HG02852 (cell line): Measurements from ENCODE around the gene PITX2.

ENCODE experiments used
- ATAC-seq: cut with Tn5 transposase; IDR thresholded peaks from one replicate; pipeline ENCODE4 v1.9.1; 2021; ENCODE audit warnings: mild to moderate bottlenecking, moderate library complexity; ENCODE audit not compliant: unreplicated experiment

The PITX2 gene

DNA sequence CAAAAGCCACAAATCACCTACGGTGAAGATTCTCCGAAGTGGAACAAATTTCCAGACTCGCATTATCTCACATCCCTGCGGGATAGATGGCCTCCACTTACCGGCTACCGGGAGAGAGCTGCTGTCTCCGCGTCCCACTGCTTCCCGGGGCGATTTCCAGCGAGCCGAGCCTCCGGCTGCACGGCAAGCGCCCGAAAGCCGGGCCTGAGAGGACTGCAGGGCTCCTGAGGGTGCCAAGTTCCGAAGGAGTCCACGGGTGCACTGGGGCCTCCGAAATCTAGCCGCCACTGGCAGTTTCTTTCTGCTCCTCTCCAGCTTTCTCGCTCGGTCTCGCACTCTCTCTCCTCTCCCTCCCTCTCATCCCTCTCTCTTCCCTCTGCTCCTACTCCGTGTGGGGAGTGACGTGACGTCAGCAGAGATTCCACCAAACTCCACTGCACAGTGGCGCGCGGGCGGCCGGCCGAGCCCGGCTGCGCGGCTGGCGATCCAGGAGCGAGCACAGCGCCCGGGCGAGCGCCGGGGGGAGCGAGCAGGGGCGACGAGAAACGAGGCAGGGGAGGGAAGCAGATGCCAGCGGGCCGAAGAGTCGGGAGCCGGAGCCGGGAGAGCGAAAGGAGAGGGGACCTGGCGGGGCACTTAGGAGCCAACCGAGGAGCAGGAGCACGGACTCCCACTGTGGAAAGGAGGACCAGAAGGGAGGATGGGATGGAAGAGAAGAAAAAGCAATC lies 14.0 kb upstream of the PITX2 start:
- no peak for ATAC-seq

DNA sequence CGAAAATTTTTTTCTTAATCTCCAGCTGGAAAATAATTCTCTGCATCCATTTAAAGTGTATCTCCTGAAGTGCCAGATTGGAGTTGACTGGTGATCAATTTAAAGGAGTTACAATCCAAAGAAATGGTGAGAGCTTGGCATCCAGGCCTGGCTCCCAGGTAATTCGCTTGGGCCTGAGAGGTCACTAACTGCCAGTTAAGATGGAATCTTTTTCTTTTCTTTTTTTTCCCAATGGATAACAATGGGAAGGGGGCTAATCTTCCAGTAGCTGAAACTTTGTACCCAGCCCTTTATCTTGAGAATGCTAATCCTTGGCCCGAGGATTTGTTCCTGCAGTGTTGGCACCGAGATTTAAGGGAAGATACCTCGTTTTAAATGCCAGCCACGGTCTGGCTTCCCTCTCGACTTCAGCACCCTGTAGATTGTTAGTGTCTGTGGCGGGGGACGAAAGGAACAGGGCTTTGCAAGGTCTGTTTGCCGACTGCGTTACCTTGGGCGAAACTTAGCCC lies 13.3 kb upstream of the PITX2 start:
- no peak for ATAC-seq

DNA sequence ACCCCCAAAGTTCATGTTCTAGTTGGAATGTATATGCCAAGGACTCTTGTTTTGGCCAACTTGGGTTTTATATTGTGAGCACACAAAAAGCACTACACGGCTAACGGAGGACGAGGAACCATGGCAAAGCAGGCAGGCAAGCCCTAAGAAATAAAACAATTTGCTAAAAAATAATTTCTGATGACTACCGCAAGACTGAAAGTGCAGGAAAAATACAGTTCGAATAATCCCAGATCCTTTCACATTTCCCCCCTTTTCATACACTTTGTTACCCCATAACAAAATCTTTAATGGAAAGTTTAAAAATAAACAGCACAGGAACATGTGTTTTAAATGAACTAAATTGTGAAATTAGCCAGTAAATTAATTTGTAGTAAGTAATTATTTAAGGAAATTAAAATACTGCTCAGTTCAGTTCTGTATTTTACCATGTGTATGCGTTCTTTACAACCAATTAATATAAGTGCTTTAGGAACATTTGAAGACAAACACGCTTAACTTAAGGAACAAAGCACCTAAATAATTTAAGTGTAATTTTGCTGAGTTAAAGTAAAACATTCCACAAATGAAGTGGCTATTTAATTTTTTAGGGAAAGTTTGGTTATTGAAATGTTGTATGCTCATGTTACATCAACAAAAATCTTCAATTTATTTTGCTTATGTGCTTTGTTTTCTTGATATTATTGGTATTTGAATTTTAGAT lies 12.4 kb upstream of the PITX2 start:
- ATAC-seq, result no peak

DNA sequence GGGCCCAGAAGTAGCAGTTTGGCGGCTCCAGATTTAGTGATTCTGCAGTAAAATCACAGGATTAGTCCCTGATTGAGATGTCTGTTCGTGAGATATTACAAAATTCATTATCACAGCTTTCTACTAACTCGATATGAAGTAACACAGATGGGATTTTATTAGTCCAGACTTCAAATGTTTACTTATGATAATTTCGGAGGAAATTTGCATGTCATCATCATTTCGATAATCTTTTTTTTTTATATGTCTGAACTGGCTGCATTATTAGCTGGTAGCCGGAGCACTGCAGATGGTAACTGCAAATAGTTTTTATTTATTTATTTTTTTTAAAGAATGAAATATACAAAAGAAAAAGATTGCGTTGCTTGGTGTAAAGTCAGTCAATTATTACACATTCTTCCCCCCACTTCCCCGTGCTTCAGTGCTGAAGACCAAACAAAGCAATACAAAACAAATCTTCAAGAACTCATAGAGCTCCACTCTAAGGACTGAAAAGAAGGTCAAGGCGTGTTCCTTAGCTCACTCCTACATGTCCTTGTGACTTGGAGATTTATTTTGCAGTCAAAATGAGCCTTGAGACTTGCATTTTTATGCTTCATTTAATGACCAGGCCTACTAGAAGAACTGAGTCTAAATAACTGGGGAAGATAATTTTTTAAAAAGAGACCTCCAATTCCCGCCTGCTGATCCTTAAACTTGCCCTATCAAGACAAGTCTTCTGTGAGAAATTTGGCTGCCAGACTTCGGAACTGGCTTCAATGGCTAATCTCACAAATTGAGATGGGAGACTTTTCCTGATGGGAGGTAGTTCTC lies 11.7 kb upstream of the PITX2 start:
- ATAC-seq, result no peak

DNA sequence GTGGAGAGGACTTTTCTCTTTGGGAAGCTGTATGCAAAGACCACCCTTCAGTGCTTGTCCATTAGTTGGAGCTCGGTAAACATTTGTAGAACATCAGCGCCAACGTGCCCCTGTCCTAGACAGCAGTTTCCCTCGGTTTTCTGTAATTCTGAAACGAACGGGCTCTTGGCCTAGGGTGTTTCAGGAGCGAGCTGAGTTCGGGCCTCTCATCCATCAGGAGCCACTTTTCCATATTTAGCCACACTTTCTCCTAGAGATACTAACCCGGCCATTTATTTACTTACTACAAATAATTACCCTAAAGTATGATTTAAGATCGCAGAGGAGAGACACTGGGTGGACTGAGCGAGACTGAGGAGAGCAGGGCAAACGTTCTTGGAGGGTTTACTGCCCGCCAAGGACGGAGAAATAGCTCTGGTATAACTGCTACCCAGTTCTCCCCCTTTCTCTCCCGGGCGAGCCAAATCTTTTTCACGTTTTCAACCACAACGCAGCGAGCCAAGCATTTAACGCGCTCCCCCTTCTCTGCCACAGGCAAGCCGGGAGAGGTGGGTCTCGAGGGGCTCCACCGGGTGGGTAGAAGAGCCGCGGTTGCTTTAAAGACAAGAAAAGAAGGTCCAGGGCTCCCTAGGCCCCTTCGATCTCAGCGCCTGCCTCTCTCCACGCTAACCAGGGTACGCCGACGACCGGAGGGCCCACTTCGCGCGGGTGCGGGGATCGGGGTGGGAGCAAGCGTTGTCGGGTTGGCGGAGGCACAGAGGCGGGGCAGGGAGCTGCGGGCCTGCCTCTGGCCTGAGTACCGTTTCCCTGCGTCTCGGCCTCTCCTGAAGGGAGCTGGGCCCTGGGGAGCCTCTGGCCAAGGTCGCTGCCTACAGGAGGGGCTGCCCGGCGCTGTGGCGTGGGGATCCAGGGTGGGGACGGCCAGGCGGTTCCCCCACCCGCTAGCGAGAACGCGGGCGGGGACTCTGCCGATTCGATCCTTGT lies 10.8 kb upstream of the PITX2 start:
- no peak for ATAC-seq

DNA sequence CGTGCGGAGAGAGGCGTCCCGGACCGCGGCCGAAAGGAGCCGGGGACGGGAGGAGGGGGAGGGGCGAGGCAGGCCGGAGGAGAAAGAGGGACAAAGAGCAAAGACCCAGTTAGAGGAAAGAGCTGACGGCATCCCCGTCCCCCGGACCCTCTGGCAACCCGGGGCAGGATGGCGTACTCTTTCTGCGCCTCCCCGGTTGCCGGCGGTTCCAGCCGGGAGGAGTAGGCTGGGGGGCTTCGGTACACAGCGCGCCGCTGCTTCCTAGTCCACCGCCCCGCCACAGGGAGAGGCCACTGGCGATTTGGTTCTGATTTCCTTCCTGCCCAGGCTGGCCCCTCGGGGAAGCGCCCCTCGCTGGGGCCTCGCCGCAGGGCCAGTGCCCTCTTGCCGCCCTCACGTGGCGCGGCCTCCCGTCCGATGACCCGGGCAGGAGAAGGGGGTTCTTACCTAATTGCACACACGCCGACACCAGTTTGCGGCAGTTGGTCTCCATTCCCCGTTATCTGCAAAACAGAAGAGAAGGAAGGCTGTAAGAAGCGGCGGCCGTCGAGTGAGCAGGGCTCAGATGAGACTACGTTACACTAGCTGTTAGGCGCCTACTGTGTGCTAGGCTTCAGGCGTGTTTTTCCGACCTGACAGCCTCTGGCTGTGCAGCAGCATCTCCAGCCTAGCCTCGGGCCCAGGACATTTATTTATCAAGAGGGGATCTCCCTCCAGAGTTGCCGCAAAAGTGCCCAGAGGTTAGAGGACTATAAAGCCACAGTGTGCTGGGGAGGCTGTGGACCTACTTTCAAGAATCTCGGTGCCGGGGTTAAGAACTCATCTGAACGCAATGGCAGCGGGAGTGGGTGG lies 9.9 kb upstream of the PITX2 start:
- ATAC-seq, result no peak

DNA sequence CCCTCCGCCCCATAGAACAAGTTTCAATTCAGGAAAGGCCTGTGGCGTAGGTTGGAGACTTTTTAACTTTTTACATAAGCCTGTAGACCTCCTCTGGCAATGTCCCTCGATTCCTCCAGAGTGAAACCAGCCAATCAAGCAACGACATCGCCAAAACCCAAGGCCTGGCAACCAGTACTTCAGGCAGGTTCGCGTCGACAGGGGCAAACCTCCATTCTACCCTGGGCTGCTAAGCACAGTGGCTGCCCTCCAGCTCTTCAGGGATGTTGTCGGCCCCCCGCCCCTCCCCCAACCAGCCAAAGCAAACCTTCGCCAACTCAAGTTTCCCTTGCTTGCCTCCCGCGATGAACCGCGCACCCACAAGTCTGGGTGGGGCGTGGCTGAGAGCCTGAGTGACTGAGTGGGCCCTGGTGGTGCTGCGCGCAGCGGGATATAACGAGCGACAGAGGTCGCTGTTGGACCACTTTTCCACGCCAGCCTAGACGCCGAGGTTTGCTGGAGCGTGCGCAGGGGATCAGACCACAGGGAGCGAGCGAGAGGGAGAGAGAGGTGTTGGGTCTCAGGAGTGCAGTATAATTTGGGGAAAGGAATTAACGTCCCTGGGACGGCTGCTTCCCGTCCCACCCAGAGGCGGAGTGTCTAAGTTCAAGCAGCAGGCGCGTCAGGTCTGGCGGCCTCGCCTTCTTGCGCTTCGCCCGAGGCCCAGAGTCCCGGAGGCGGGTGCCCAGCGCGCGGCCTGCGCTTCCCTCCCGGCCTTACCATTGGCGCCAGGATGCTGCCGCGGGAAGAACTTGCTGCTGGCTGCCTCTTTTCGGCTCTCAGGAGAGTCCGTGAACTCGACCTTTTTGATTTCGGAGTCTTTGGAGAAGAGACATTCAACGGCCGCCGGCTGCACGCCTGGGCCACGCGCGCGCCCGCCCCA lies 9.0 kb upstream of the PITX2 start:
- ATAC-seq, result peak; percentile 98

DNA sequence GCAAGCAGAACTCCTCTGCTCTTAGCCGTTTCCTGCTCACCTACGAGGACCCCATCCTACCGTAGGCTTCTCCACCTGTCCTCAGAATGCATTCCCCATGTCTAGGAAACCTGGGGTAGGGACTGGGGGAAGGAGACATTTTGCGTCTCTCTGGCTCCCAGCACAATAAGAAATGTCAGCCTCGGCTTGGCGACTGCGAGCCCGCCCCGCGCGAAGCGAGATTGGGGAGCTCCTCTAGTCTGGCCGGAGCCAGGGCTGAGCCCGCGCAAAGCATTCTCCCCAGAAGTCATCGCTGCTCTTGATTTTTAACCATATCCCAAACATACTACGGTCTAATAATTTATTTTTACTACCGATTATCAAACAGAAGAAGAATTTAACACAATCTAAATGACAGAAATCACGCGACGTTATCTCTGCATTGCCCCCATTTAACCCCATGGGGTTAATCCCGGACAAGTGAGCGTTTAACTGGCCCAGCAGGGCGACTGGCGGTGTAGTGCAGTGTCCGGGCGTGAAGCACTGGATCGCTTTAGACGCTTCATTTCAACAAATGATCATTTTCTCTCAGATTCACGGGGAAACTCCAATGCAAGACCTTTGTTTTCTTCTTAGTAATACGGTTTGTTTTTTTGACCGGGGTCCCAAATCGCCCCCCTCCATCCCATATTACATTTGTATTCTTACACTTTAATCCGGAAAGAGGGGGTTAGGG lies 8.0 kb upstream of the PITX2 start:
- ATAC-seq, result no peak

DNA sequence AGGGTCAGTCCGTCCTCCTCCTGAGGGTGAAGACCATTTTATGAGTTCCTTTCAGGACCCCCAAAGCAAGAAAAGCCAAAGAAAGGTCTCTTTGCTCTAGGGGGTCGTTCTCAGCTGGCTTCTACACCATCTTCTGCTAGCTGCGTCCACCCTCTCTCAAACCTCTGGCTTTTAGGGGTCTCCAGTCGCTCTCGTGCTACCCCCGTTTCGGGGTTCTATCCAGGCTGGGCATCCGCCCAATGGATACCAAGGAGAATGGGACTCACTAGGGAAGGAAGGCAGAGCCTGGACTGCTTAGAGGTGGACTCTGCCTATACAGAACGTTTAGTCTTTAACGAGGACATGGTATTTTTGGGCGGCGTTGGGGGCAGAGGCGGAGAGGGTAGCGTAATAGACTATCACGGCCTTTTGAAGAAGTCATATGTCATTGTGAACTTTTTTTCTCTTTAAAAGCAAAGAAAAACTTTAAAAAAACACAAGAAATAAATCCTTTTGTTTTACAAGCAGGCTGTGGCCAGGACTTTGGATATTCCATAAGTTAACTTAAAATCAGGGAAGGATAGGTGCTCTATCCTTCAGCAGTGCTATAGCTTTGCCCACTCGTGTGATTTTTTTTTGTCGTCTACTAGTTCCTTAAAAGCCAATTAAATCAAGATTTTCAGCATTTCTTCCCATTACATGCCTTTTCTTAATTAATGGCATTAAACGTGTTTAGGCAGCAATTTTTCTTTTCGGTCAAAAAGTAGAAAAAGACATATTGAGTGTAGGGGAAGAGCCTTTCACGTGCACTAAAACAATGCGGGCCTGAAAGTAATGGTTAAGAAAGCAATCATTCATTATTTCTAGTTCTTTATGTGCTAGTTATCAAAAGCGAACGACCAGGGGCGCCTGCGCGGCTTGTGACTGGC lies 7.2 kb upstream of the PITX2 start:
- no peak for ATAC-seq

DNA sequence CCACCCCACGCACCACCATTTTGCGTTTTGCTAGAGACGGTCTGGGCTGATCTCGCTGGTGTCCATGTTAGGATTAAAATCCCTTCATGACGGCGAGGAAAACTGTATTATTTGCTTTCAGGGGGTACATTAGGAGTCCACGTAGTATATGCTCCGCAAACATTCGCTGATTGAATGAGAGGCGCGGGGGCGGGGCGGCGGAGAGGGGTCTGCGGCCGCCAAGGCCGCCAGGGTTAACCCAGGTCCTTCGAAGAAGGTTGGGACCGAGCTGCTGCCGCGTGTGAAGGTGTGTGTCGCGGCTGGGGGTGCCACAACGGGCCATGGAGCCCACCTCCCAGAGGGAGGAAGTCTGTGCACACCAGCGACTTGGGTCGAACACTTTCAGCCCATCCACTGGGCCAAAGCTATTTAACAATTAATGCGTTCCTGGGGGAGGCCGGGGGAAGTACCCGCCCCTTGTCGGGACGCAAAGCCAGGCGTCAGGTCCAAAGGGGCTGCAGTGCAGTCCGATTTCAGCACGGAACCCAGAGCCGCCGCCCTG lies 6.4 kb upstream of the PITX2 start:
- no peak for ATAC-seq

DNA sequence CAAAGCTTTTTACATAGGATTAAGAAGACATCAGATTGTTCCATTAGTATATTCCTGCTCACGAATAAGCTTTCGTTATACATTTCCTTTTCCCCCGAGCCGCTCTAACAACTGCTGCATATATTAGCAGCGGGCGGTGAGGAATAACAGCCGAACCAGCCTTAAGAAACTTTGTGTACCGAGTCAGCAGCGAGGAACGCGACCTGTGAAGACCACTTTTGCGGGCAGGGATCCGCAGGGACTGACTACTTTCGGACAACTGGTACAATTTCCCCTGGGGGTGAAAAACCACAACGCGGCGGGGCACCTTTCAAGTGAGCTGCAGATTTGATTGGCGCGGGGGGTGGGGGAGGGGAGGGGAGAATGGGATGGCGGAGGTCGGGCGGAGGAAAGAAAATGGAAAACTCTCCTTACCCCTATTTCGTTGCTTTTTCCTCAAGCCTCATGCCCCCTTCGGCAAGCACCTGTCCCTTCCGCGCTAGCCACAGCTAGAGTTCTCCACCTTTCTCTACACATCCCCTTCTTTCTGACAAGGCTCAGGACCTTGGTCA lies 5.9 kb upstream of the PITX2 start:
- ATAC-seq, result no peak

DNA sequence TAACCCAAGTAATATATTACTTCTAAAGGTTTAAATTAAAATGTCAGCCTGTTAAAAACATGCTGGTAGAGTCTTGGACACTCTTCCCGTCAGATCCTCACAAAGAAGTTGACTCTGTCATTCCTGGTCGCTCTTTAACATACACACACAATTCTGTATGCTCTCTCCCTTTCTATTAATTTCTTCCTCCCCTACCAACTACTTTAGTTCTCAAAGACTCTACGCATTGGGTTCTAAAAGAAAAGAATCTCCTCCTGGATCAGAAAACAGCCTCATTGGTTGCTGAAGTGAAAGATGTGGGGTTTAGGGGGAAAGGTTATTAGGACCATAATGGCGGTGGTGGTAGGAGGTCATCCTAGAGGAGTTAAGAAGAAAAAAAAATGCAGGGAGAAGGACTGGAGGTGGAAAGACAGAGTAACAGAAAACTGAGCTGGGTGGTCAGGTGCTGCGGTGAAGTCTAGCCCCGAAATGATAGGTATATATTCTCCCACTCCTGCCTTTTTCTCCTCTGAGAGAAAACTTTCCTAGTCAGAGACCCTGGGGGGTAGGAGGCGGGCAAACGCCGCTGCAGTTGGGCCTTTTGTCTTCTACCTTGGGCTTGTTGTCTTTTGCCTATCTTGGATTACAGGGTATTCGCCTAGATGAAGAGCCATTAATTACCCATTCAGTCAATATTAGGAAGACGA lies 5.2 kb upstream of the PITX2 start:
- no peak for ATAC-seq

DNA sequence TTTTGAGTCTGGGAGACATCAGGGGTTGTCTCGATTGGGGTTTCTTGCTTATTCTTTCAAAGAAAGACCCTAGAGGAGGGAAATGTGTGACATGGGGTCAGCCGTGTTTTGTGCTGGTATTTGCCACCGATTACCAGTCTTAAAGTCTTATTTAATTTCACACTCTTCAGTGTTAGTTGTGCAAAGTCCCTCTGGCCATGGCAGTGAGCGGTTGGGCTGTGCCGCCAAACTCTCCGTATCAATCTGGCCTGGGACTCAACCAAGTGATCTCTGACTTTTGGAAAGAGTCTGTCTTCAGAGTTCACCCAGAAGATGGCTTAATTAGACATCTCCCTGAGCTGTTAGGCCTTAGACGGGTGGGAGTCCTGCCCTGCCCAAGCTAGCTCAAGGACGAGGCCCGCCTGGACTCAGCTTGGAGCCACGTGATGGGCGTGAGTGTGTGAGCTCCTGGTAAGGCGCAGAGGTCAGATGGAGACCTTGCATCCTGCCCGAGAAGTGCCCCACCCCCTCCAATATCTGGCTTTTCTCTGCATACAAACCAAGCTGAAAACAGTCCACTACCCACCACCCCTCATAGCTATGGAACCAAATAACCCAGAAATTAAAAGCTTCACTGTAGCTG lies 3.8 kb upstream of the PITX2 start:
- ATAC-seq, result no peak

DNA sequence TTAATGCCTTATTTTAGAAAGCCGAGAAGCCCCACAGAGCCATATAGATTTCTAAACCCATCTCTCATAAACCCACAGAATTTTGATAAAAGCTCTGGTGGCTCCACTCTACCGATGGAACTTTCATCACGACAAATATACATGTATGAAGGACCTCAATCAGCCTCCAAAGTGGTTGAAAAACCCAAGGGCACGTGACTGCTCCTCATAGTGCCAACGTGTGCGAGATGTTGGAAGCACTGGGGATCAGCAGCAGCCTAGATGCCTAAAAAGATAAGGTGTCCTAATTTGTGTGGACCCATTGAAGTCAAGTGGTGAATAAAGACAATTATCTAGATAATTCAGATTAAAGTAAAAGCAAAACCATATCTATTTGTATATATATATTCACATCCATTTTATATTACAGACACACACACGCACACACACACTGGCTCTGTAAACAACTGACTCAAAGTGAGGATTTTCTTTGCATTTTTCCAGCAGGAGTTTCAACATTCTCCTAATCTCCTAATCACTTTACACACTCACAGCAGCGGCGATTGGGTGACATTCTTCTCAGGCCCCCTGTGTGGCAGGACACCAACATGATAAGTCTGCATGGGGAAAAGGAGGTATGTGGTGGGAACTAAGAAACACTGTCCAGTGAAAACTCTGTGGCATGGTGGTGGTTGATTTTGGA lies 2.8 kb upstream of the PITX2 start:
- no peak for ATAC-seq
